Measurements from ENCODE around the gene F5.

F5 gene

DNA sequence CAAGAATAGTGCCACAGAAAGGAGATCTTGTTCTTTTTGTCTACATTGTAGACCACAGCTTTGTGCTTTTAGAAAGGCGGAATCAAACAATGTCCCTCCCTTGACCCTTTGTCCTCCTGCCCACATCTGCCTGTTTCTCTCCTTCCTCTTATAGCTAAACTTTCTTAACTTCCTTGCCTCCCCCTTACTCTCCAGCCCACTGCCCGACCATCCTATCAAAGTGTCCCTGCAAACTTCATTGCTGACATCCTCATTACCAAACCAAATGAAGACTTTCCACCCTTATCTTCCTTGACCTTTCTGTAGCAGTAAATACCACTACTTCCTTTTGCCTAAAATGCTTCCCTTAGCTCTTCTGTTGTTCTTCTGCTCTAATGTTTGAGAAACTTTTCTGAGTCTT lies 38.6 kb upstream of the F5 start:
- H3K36me3 ChIP-seq, result no peaks in the 10 kb centered on the region
- TF ChIP-seq, protein P1, sequence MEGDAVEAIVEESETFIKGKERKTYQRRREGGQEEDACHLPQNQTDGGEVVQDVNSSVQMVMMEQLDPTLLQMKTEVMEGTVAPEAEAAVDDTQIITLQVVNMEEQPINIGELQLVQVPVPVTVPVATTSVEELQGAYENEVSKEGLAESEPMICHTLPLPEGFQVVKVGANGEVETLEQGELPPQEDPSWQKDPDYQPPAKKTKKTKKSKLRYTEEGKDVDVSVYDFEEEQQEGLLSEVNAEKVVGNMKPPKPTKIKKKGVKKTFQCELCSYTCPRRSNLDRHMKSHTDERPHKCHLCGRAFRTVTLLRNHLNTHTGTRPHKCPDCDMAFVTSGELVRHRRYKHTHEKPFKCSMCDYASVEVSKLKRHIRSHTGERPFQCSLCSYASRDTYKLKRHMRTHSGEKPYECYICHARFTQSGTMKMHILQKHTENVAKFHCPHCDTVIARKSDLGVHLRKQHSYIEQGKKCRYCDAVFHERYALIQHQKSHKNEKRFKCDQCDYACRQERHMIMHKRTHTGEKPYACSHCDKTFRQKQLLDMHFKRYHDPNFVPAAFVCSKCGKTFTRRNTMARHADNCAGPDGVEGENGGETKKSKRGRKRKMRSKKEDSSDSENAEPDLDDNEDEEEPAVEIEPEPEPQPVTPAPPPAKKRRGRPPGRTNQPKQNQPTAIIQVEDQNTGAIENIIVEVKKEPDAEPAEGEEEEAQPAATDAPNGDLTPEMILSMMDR (IDR thresholded peaks at IDR 0.05), result no peak
- no peak overlapping the region for H3K27ac ChIP-seq
- DNase-seq, result no peak
- no peak overlapping the region for H3K4me3 ChIP-seq
- H3K27me3 ChIP-seq, result no peaks in the 10 kb centered on the region
- H3K9me3 ChIP-seq, result no peaks in the 10 kb centered on the region
- H3K4me1 ChIP-seq, result no peaks in the 10 kb centered on the region
- intact Hi-C loops (cut with DNase I; ENCODE audit: low total_unique reads), result no loop called here

DNA sequence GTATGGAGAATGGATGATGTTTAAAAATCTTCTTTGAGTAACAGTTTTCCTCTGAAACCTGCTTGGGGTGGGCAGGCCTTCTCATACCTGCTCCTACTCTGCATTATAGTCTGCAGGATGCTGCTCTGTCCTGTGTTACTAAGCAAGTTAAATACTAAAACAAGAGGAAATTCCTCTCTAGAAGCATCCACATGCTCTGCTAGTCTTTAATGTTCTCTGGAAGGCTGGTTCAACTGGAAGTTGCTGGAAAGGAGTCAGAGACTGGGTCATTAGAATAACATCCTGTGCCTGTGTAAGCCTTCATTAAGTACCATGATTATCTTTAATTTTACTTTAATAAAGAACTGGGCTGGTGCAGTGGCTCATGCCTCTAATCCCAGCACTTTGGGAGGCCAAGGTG lies 37.8 kb upstream of the F5 start:
- H3K36me3 ChIP-seq, result no peaks in the 10 kb centered on the region
- TF ChIP-seq, protein P1 (IDR thresholded peaks at IDR 0.05), result no peak
- DNase-seq, result no peak
- no peak overlapping the region for H3K27ac ChIP-seq
- intact Hi-C loops (cut with DNase I; ENCODE audit: low total_unique reads), result no loop called here
- H3K4me1 ChIP-seq, result no peaks in the 10 kb centered on the region
- no peak overlapping the region for H3K4me3 ChIP-seq
- no peaks in the 10 kb centered on the region for H3K9me3 ChIP-seq
- no peaks in the 10 kb centered on the region for H3K27me3 ChIP-seq

DNA sequence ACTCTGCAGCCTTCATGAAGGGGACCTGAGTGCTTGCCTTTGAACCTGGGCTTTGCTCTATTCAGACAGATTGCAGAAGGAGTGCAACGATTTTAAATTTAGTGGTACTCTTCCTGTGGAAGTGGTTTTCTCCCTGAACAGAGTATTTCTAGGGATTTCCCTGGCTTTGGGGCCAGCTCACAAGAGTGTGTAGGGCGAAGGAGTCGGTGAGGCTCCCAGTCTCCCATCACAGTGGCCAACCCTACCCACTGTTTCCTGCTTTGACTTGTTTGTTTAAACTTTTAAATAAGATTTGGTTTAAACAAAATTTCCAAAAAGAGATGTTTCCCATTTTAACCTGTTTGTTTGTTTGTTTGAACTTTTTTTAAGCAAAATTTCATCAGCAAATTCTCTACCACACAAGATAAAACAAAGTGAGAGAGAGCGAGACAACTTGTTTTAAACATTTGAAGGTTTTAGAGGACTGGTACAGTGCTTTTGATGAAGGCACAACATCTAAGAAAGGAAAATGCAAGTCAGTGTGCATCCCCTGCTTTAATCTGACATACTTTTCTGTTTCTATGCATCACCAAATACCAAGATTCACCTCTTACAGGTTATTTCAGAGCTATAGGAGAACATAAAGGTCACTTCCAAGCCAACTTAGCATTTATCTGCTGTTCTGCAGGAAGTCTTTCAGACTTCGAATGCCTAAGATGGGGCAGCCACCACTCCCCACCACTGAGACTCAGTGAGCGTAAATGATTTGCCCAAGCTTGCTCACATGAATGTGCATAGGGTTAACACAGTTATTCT lies 37.0 kb upstream of the F5 start:
- Histone ChIP-seq H3K4me1 (no peaks in the 10 kb centered on the region), H3K36me3 (no peaks in the 10 kb centered on the region), H3K27me3 (no peaks in the 10 kb centered on the region), H3K27ac (no peak overlapping the region), H3K9me3 (no peaks in the 10 kb centered on the region), H3K4me3 (no peak overlapping the region)
- intact Hi-C loops (cut with DNase I; ENCODE audit: low total_unique reads), result no loop called here
- TF ChIP-seq, protein P1 (IDR thresholded peaks at IDR 0.05), result no peak
- DNase-seq, result no peak

DNA sequence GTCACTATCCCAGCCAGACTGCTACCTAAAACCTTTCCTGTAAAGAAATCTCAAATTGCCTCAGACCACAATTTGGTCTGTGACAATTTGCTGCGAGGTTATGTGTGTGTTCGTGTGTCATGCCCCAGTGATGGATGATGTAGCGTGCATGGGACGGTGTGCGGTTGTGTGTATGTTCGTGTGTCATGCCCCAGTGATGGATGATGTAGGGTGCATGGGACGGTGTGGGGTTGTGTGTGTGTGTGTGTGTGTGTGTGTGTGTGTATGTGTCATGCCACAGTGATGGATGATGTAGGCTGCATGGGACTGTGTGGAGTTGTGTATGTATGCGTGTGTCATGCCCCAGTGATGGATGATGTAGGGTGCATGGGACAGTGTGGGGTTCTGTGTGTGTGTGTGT lies 34.3 kb upstream of the F5 start:
- TF ChIP-seq, protein P1 (IDR thresholded peaks at IDR 0.05), result no peak
- DNase-seq, result no peak
- no peaks in the 10 kb centered on the region for H3K36me3 ChIP-seq
- H3K27me3 ChIP-seq, result no peaks in the 10 kb centered on the region
- no peak overlapping the region for H3K4me3 ChIP-seq
- no peak overlapping the region for H3K27ac ChIP-seq
- H3K4me1 ChIP-seq, result no peaks in the 10 kb centered on the region
- no peaks in the 10 kb centered on the region for H3K9me3 ChIP-seq
- intact Hi-C loops (cut with DNase I; ENCODE audit: low total_unique reads), result no loop called here

- H3K4me3 ChIP-seq, result no peak overlapping the region
- H3K36me3 ChIP-seq, result no peaks in the 10 kb centered on the region
- H3K27me3 ChIP-seq, result no peaks in the 10 kb centered on the region
- no peaks in the 10 kb centered on the region for H3K4me1 ChIP-seq
- H3K9me3 ChIP-seq, result no peaks in the 10 kb centered on the region
- intact Hi-C loops (cut with DNase I; ENCODE audit: low total_unique reads), result no loop called here
- H3K27ac ChIP-seq, result no peak overlapping the region
- TF ChIP-seq, protein P1 (IDR thresholded peaks at IDR 0.05), result no peak
- no peak for DNase-seq
Observed at GRCh38 chr1:169618367-169618766, 32.1 kb upstream of the F5 start.

Data from tibial artery (tissue), 4 donors.